Omental fat pad (tissue), 4 donors: ENCODE results near the gene KIF3A. TPM values are rescaled to one million over a fixed set of nuclear protein-coding genes. Genes with fewer than 3 reads are reported as not detected.

ENCODE experiments used
- ATAC-seq: fragments of 150-250 bp; one replicate; pipeline ENCODE4 v1.9.1; 2016; ENCODE audit warnings: mild to moderate bottlenecking, moderate library complexity; ENCODE audit not compliant: low FRiP score
- DNase-seq: peaks from one replicate; pipeline ENCODE4 v3.0.0-alpha.2; 2019; ENCODE audit warnings: low spot score
- CTCF ChIP-seq, 3 donors: fragments of 450-650 bp; IDR thresholded peaks; one replicate each; pipeline ENCODE4 v1.5.1; 2016 to 2017; ENCODE audit warnings: antibody characterized with exemption in 3 of 3, mild to moderate bottlenecking in 3 of 3, moderate library complexity in 2 of 3
- total RNA-seq, 4 donors: library from RNA; depleted of rRNA; stranded (reverse); fragments of >200 nt; gene quantifications; one replicate each; pipeline ENCODE4 v1.1.0, GENCODE V29; 2016

KIF3A gene
- total RNA-seq, 4 donors from 2014 or later: 4.4 to 10.4 (median 5.9) TPM

DNA sequence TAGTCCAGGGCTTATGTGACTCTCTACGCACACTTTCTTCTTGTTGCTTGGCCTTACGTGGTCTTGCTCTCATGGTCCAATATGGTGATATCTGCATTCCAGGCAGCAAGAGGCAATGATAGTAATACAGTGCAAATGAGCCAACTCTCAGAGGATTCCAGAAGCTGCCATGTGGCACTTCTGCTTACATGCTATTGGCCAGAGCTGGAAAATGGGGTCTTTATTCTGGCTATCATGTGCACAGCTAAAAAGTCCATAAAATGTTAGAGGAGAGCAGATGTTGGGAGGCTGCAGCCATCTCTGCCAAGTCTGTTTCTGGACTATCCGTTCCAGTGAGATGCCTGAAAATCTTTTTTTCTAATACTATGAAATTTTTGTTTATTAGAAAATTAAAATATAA is 42.6 kb upstream of the KIF3A start:
- DNase-seq (no peak), ATAC-seq (no peak)
- TF ChIP-seq CTCF (IDR thresholded peaks at IDR 0.05): no peak

DNA sequence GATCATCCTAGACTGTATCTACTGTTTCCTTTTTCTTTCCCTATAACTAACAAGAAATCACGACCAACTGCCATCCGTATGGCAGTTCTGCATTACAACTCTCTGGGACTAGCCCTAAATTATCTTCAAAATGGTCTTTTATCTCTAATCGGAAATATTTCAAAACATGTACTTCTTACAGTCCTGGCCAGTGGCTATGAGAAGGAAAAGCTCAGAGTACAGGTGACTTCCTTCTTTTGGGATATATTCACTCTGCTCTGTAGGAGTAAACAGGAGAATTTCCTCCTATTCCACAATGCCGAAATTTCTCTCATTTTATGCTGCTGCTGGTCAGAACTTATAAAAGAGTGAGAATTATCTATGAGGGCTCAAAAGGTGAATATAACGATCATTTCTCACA is 41.5 kb upstream of the KIF3A start:
- no peak for TF ChIP-seq CTCF (IDR thresholded peaks at IDR 0.05)
- DNase-seq: no peak
- no peak for ATAC-seq

GRCh38 chr5:132778129-132778528 is 40.8 kb upstream of the KIF3A start:
- DNase-seq (no peak), ATAC-seq (no peak)
- no peak for TF ChIP-seq CTCF (IDR thresholded peaks at IDR 0.05)

GRCh38 chr5:132777209-132778069 is 40.1 kb upstream of the KIF3A start, which contains the start of gene SEPTIN8:
Gene SEPTIN8, minus strand, starts transcription at chr5:132777239. Its CDS starts 102 bp downstream, at chr5:132777137.
- no peak for TF ChIP-seq CTCF (IDR thresholded peaks at IDR 0.05)
- ATAC-seq: peak; percentile 42
- no peak for DNase-seq

GRCh38 chr5:132776938-132777208 is 39.5 kb upstream of the KIF3A start:
- no peak for ATAC-seq

GRCh38 chr5:132776131-132776937 is 39.0 kb upstream of the KIF3A start:
- ATAC-seq (no peak), DNase-seq (no peak)
- TF ChIP-seq CTCF (IDR thresholded peaks at IDR 0.05): no peak

More at GRCh38 chr5:132776938-132777208, 39.5 kb upstream of the KIF3A start:
- TF ChIP-seq CTCF (IDR thresholded peaks at IDR 0.05): no peak
- no peak for DNase-seq
